IMR-90 (cell line): Measurements from ENCODE around the gene TSPAN3. TPM values are rescaled to one million over a fixed set of nuclear protein-coding genes. Genes with fewer than 3 reads are reported as not detected.

Source experiments
- ATAC-seq: fragments of 200-7000 bp; cut with Tn5 transposase; 2 replicates; pipeline ENCODE4 v1.9.1; 2020; ENCODE audit warnings: low read depth, mild to moderate bottlenecking, moderate library complexity
- BruUV-seq: library from RNA; stranded (reverse); fragments of 400-500 nt; replicated peaks from 2 replicates; lab custom pipeline; 2021; lab: Mats Ljungman, UMichigan
- CTCF ChIA-PET: fragments of 300-600 bp; formaldehyde crosslinking; extraction: SDS; loops from one replicate; lab custom pipeline; 2021; ENCODE audit warnings: antibody characterized with exemption; lab: Yijun Ruan, JAX
- POLR2A ChIA-PET: fragments of 300-600 bp; sonication (Branson Sonifier 250); formaldehyde crosslinking; loops from one replicate; lab custom pipeline; 2022; ENCODE audit warnings: antibody characterized with exemption; ENCODE audit not compliant: unreplicated experiment; lab: Charles Lee
- DNase-seq: peaks from one replicate; pipeline ENCODE4 v3.0.0; 2013
- H2AFZ ChIP-seq: replicated peaks from 2 replicates; pipeline ENCODE3; 2013; ENCODE audit warnings: low read length, mild to moderate bottlenecking; ENCODE audit not compliant: poor library complexity
- H2AK5ac ChIP-seq: 2 replicates; pipeline ENCODE4 v1.6.1; 2013; ENCODE audit warnings: low read depth, low read length, inconsistent platforms
- H2AK9ac ChIP-seq: replicated peaks from 2 replicates; pipeline ENCODE3; 2013; ENCODE audit warnings: mild to moderate bottlenecking, low read depth, low read length, moderate library complexity; ENCODE audit not compliant: poor library complexity
- H2BK120ac ChIP-seq: 2 replicates; pipeline ENCODE4 v1.6.1; 2013; ENCODE audit warnings: low read depth, low read length, inconsistent platforms
- H2BK15ac ChIP-seq: 3 replicates; pipeline ENCODE4 v1.6.1; 2013; ENCODE audit warnings: low read depth, low read length, inconsistent platforms
- H2BK20ac ChIP-seq: 2 replicates; pipeline ENCODE4 v1.6.1; 2013; ENCODE audit warnings: low read depth, mild to moderate bottlenecking, inconsistent platforms, low read length, moderate library complexity
- H2BK5ac ChIP-seq: 2 replicates; pipeline ENCODE4 v1.6.1; 2013; ENCODE audit warnings: mild to moderate bottlenecking, low read depth, low read length, inconsistent platforms; ENCODE audit not compliant: poor library complexity, severe bottlenecking
- H3K14ac ChIP-seq: replicated peaks from 2 replicates; pipeline ENCODE4 v1.6.1; 2013; ENCODE audit warnings: low read depth, low read length, inconsistent platforms
- H3K18ac ChIP-seq: 2 replicates; pipeline ENCODE4 v1.6.1; 2013; ENCODE audit warnings: low read depth, low read length, control low read depth
- H3K23ac ChIP-seq: 2 replicates; pipeline ENCODE4 v1.6.1; 2013; ENCODE audit warnings: low read depth, low read length, inconsistent platforms
- H3K27ac ChIP-seq: 2 replicates; pipeline ENCODE4 v1.5.1; 2013; ENCODE audit warnings: mild to moderate bottlenecking, control low read depth, low read length; ENCODE audit not compliant: insufficient read depth
- H3K27me3 ChIP-seq: 2 replicates; pipeline ENCODE4 v1.6.1; 2013; ENCODE audit warnings: low read length; ENCODE audit not compliant: control insufficient read depth, insufficient read depth
- H3K36me3 ChIP-seq: 2 replicates; pipeline ENCODE4 v1.6.1; 2013; ENCODE audit warnings: low read length, mixed read lengths; ENCODE audit not compliant: control insufficient read depth, insufficient read depth
- H3K4ac ChIP-seq: 2 replicates; pipeline ENCODE4 v1.6.1; 2013; ENCODE audit warnings: low read depth, low read length, inconsistent platforms
- H3K4me1 ChIP-seq: 2 replicates; pipeline ENCODE4 v1.6.1; 2013; ENCODE audit warnings: low read length, mixed read lengths; ENCODE audit not compliant: control insufficient read depth, insufficient read depth
- H3K4me2 ChIP-seq: 2 replicates; pipeline ENCODE4 v1.6.1; 2013; ENCODE audit warnings: low read depth, mild to moderate bottlenecking, control low read depth, low read length, moderate library complexity
- H3K4me3 ChIP-seq: 2 replicates; pipeline ENCODE4 v1.5.1; 2013; ENCODE audit warnings: low read depth, mild to moderate bottlenecking, control low read depth, low read length, moderate library complexity; ENCODE audit not compliant: insufficient read depth
- H3K56ac ChIP-seq: 2 replicates; pipeline ENCODE4 v1.6.1; 2013; ENCODE audit warnings: low read length, inconsistent platforms; ENCODE audit not compliant: insufficient read depth; ENCODE audit errors: extremely low read depth
- H3K79me1 ChIP-seq, 2 experiments: 2 replicates each; pipeline ENCODE4 v1.6.1; 2013; ENCODE audit warnings: low read length in 2 of 2, inconsistent platforms in 1 of 2, low read depth in 1 of 2
- H3K9ac ChIP-seq: 2 replicates; pipeline ENCODE4 v1.6.1; 2013; ENCODE audit warnings: low read depth, low read length, control low read depth
- H3K9me1 ChIP-seq: 2 replicates; pipeline ENCODE4 v1.6.1; 2013; ENCODE audit warnings: low read length, inconsistent platforms; ENCODE audit not compliant: insufficient read depth
- H3K9me3 ChIP-seq: 2 replicates; pipeline ENCODE4 v1.6.1; 2013; ENCODE audit warnings: low read length; ENCODE audit not compliant: control insufficient read depth, insufficient read depth
- H4K20me1 ChIP-seq: 2 replicates; pipeline ENCODE4 v1.6.1; 2013; ENCODE audit warnings: low read length, inconsistent platforms; ENCODE audit not compliant: insufficient read depth
- H4K5ac ChIP-seq: 2 replicates; pipeline ENCODE4 v1.6.1; 2013; ENCODE audit warnings: mild to moderate bottlenecking, low read depth, low read length, control low read depth
- H4K8ac ChIP-seq, 2 experiments: 2 replicates each; pipeline ENCODE4 v1.6.1; 2013; ENCODE audit warnings: low read depth in 2 of 2, low read length in 2 of 2, control low read depth in 1 of 2, inconsistent platforms in 1 of 2
- H4K91ac ChIP-seq: 2 replicates; pipeline ENCODE4 v1.6.1; 2013; ENCODE audit warnings: low read depth, low read length, inconsistent platforms; ENCODE audit not compliant: insufficient read depth
- BHLHE40 ChIP-seq: fragments of 150-350 bp; IDR thresholded peaks from 2 replicates; pipeline ENCODE4 v1.6.1; 2016; ENCODE audit warnings: mild to moderate bottlenecking, low read depth, low read length
- CEBPB ChIP-seq: IDR thresholded peaks from 2 replicates; pipeline ENCODE4 v1.6.1; 2012; ENCODE audit warnings: low read depth, low read length, improper control_type of control experiment
- CHD1 ChIP-seq: IDR thresholded peaks from 2 replicates; pipeline ENCODE4 v1.6.1; 2012; ENCODE audit warnings: low read depth, low read length, improper control_type of control experiment
- CTCF ChIP-seq: conservative IDR thresholded peaks from 2 replicates; pipeline ENCODE4 v1.5.1; 2012; ENCODE audit warnings: mild to moderate bottlenecking, low read depth, low read length, improper control_type of control experiment
- ELK1 ChIP-seq: fragments of 150-350 bp; IDR thresholded peaks from 2 replicates; pipeline ENCODE4 v1.6.1; 2016; ENCODE audit warnings: low read depth, mild to moderate bottlenecking, low read length, moderate library complexity, borderline replicate concordance
- RAD21 ChIP-seq: IDR thresholded peaks from 2 replicates; pipeline ENCODE4 v1.6.1; 2012; ENCODE audit warnings: low read length, improper control_type of control experiment
- RCOR1 ChIP-seq: IDR thresholded peaks from 2 replicates; pipeline ENCODE4 v1.6.1; 2012; ENCODE audit warnings: mild to moderate bottlenecking, low read length, improper control_type of control experiment; ENCODE audit not compliant: insufficient replicate concordance
- RFX5 ChIP-seq: IDR thresholded peaks from 2 replicates; pipeline ENCODE4 v1.8.0; 2012; ENCODE audit warnings: low read depth, mild to moderate bottlenecking, low read length, moderate library complexity
- SMC3 ChIP-seq: fragments of 150-350 bp; IDR thresholded peaks from 2 replicates; pipeline ENCODE4 v1.6.1; 2016; ENCODE audit warnings: low read depth, mild to moderate bottlenecking, antibody characterized with exemption, low read length, moderate library complexity
- USF2 ChIP-seq: fragments of 150-350 bp; IDR thresholded peaks from 2 replicates; pipeline ENCODE4 v1.6.1; 2017; ENCODE audit warnings: mild to moderate bottlenecking, antibody characterized with exemption, low read length, low read depth
- WGBS, 2 experiments: methylation state at CpG; one replicate each; pipeline versions ENCODE4 v1.1.5 to v1.1.7; 2013; ENCODE audit warnings: missing lambda C conversion rate in 2 of 2; ENCODE audit not compliant: insufficient read length in 1 of 2; ENCODE audit errors: extremely low coverage in 2 of 2; 5-methylcytosine and 5-hydroxymethylcytosine counted together
- dilution Hi-C: fragments of 300-500 bp; cut with HindIII; formaldehyde crosslinking; loops from one replicate; pipeline ENCODE4 v1.14.3; 2018; ENCODE audit warnings: low sequenced_read_pairs; ENCODE audit not compliant: unreplicated experiment
- in situ Hi-C: fragments of 300-500 bp; cut with MboI; formaldehyde crosslinking; loops from 3 replicates; pipeline ENCODE4 v1.14.3; 2019; ENCODE audit warnings: low sequenced_read_pairs, inconsistent platforms, mixed read lengths
- intact Hi-C: fragments of 100-400 bp; cut with micrococcal nuclease; formaldehyde crosslinking; loops from 2 replicates; pipeline ENCODE4 v1.10.0; 2022
- polyA plus RNA-seq, 3 experiments: library from polyadenylated mRNA; depleted of rRNA; stranded (reverse); fragments of >200 nt; gene quantifications; 2 replicates each; pipeline ENCODE4 v1.2.3, GENCODE V29; 2012; ENCODE audit warnings: low replicate concordance in 1 of 3
- total RNA-seq: library from RNA; depleted of rRNA; stranded (reverse); fragments of >200 nt; gene quantifications from 2 replicates; pipeline ENCODE4 v1.2.3, GENCODE V29; 2012

Gene TSPAN3
- total and polyA plus RNA-seq, 2 of the 4 experiments (the other 2 are of a cell fraction), result 270 to 295 TPM

GRCh38 chr15:77026501-77027110, 44.3 kb downstream of the TSPAN3 start:
- Histone ChIP-seq H3K14ac (no peak overlapping the region), H3K18ac (no peak overlapping the region), H3K56ac (no peak overlapping the region), H3K4me2 (no peak overlapping the region), H2AFZ (no peak overlapping the region), H2BK5ac (no peak overlapping the region), H2BK15ac (no peak overlapping the region), H2BK20ac (no peak overlapping the region), H3K9me1 (peaks cover 7% of the 10 kb centered on the region), H4K91ac (no peak overlapping the region), H3K27ac (no peak overlapping the region), H2AK9ac (no peak overlapping the region), H4K8ac (no peak overlapping the region), H2AK5ac (no peak overlapping the region; the same call in 1 of the 2 replicates), H3K36me3 (no peaks in the 10 kb centered on the region), H2BK120ac (no peak overlapping the region), H3K4ac (no peak overlapping the region; the same call in 1 of the 2 replicates), H3K79me1 (no peaks in the 10 kb centered on the region), H3K9ac (no peak overlapping the region), H3K4me3 (no peak overlapping the region), H3K27me3 (no peaks in the 10 kb centered on the region; the same call in 1 of the 2 replicates), H3K23ac (no peak overlapping the region), H4K5ac (no peak overlapping the region), H4K20me1 (no peaks in the 10 kb centered on the region), H3K4me1 (peaks cover 8% of the 10 kb centered on the region), H3K9me3 (no peaks in the 10 kb centered on the region)
- 86% methylated on average over 4 of the region's 12 CpGs; no CpG with 5 or more reads in 1 of the 2 experiments for WGBS, 2 experiments
- TF ChIP-seq RFX5 (no peak), CTCF (no peak), BHLHE40 (no peak), ELK1 (no peak), CEBPB (no peak), RCOR1 (no peak), USF2 (no peak), RAD21 (no peak), SMC3 (no peak), CHD1 (no peak)
- in situ Hi-C loops (loop anchor here (10.0 kb wide), 1 partner anchor 518 kb away; no protein-coding TSS in a partner anchor), intact Hi-C loops (no loop called here), dilution Hi-C loops (no loop called here)
- CTCF ChIA-PET, result no interaction called here
- ATAC-seq (no peak), DNase-seq (no peak)
- POLR2A ChIA-PET, result no interaction called here
- BruUV-seq, result no TSS peak
